ENCODE results near the gene HESX1. TPM values are rescaled to one million over a fixed set of nuclear protein-coding genes. Genes with fewer than 3 reads are reported as not detected.

Gene HESX1
- total RNA-seq, 1 experiment from 2014 or later: not detected

DNA sequence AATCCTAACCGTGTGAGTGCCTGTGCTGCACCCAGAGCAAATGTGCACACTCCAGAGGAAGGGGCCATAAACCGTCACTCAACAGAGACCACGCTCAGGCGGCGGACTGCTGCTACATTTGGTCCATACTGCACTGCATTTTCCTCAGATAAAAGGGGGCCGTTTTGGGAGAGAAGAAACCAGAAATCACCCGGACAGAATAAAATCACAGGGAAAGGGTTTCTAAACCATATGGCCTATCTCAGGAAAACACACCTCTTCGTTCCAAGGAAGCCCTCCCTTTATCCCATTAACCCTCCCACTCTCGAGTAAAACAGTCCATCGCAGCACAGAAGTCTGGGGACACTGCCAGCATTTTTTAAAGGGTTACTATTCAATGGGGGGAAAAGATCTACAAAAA lies 42.2 kb downstream of the HESX1 start:
- no peak for DNase-seq
- Histone ChIP-seq H3K4me3 (no peak overlapping the region), H3K9me3 (no peaks in the 10 kb centered on the region), H3K27me3 (no peaks in the 10 kb centered on the region), H3K36me3 (no peaks in the 10 kb centered on the region)

DNA sequence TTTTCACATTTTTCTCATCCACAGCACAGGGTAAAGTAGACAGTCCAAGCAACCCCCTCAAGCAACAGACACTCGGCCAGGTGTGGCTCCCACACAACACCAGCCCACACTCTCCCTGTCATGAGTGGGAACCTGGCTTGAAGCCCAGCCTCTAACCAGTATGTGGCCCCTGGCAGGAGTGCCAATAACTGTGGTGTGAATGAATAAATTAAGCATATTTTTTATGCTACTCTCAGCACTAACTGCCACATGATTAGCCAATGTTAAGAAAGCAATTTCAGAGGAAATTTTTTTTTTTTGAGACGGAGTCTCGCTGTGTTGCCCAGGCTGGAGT lies 44.5 kb downstream of the HESX1 start:
- H3K27me3 ChIP-seq: no peaks in the 10 kb centered on the region
- H3K9me3 ChIP-seq: no peaks in the 10 kb centered on the region
- DNase-seq: no peak
- no peaks in the 10 kb centered on the region for H3K36me3 ChIP-seq
- H3K4me3 ChIP-seq: no peak overlapping the region

GRCh38 chr3:57154470-57155309 lies 45.1 kb downstream of the HESX1 start:
- Histone ChIP-seq H3K9me3 (no peaks in the 10 kb centered on the region), H3K36me3 (no peaks in the 10 kb centered on the region), H3K27me3 (no peaks in the 10 kb centered on the region), H3K4me3 (no peak overlapping the region)
- no peak for DNase-seq

DNA sequence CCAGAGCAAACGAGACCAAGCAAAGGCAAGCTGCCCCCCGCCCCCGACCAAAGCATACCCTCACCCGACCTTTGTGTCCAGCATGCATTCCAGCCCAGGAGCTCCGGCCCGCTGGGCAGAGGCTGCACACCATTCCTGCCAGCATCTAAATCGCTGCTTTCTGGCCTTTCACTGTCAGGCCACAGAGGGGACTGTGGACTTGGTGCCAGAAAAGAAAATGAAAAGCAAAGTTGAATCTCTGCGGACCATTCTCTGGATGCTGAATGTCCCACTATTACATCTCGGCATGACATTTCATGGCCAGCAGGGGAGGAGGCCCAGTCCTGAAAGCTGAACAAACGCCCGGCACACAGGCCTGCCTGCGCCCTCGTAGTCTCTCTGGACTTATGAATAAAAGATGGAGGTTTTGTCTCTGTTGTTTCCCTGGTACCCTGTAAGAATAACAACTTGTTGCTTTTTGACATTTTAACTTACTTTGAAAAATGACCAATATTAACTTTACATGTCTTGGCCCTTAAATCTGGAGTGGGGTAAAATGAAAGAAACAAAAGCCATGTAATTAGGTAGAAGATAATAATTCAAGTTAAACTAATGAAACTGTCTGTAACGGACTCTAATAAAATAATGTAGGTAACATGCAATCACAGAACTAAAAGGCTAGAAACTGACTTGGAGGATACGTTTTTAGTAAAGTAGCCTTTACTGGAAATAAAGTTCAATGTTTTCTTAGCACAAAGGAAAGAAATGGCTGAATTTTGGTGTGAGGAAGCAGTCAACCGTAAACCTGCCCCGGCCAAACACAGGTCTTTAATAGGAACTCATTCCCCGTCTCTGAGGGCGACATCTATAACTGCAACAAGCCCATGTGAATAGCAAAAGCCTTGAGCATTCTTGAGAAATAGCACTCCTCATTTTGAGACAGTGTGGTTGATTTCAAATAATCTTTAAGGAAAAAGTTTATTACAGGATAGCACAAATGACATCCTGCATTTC lies 47.3 kb downstream of the HESX1 start:
- H3K4me3 ChIP-seq: no peak overlapping the region
- no peaks in the 10 kb centered on the region for H3K9me3 ChIP-seq
- no peaks in the 10 kb centered on the region for H3K36me3 ChIP-seq
- H3K27me3 ChIP-seq: no peaks in the 10 kb centered on the region
- DNase-seq: no peak

GRCh38 chr3:57151749-57152148 lies 48.0 kb downstream of the HESX1 start:
- Histone ChIP-seq H3K36me3 (no peaks in the 10 kb centered on the region), H3K27me3 (no peaks in the 10 kb centered on the region), H3K9me3 (no peaks in the 10 kb centered on the region), H3K4me3 (no peak overlapping the region)
- no peak for DNase-seq

DNA sequence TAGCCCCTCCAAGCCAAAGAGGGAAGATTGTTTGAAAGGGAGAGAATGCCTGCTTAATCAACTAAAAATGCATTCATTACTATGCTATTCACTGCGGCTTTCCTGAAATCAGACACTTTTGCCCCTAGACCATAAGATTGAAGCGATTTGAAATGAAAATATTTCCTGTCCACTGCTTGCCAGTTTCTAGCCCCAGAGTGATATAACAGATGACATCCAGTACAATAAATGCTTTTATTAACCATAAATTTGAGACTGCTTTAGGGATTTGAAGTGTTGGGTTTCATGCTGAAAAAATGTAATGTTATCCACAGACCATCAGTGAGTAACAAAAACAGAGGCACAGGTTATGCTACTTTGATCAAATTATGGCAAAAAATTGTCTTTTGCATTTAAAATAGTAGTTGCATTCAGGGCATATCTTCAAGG lies 48.7 kb downstream of the HESX1 start:
- no peaks in the 10 kb centered on the region for H3K27me3 ChIP-seq
- no peak for DNase-seq
- H3K36me3 ChIP-seq: no peaks in the 10 kb centered on the region
- no peak overlapping the region for H3K4me3 ChIP-seq
- no peaks in the 10 kb centered on the region for H3K9me3 ChIP-seq

DNA sequence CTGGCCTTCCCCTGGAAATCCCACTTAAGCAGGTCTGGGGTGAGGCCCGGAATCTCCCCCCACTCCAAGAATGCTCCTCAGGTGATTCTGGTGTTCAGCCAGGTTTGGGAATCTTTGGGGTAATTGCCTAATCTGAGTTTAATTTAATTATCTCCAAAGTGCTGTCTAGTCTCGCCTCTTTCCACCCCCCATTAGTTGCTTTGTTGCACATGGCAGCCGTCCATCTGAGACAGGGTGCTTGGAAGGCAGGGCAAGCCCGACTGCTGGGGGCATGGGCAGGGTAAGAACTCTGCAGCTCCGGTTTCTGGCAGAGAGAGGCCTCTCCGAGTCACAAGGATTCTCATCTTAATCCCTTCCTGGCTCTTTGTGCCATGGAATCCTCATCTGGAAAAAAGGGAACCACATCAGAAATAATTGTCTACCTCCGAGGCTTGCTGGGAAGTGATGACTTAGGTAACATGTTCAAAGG lies 49.6 kb downstream of the HESX1 start:
- no peaks in the 10 kb centered on the region for H3K9me3 ChIP-seq
- no peaks in the 10 kb centered on the region for H3K36me3 ChIP-seq
- peak; percentile 50 for DNase-seq
- H3K27me3 ChIP-seq: no peaks in the 10 kb centered on the region
- H3K4me3 ChIP-seq: no peak overlapping the region

Other genes with a start within 250 kb of the HESX1 start
- gene SPATA12, start 139.3 kb downstream of the HESX1 start, total RNA-seq (2014; rRNA removed; shearing (Covaris generic); ENCODE audit: low replicate concordance): not detected in 2 replicates
- 0.91 and 2.5 TPM in 2 replicates for gene IL17RD, start 34.6 kb downstream of the HESX1 start, total RNA-seq (2014; rRNA removed; shearing (Covaris generic); ENCODE audit: low replicate concordance)
- gene APPL1, start 27.8 kb upstream of the HESX1 start, total RNA-seq (2014; rRNA removed; shearing (Covaris generic); ENCODE audit: low replicate concordance): 23.8 and 24.4 TPM in 2 replicates
- not detected in 2 replicates for gene ASB14, start 92.7 kb upstream of the HESX1 start, total RNA-seq (2014; rRNA removed; shearing (Covaris generic); ENCODE audit: low replicate concordance)

All from MG63 (cell line).